GM15510 (cell line): ENCODE measurements around the gene CLMN.

Experiments used
- POLR2A ChIP-seq: IDR thresholded peaks from 3 replicates; pipeline ENCODE4 v1.6.1; 2011; ENCODE audit warnings: borderline replicate concordance; ENCODE audit not compliant: insufficient read length; ENCODE audit errors: extremely low read depth

The CLMN gene

DNA sequence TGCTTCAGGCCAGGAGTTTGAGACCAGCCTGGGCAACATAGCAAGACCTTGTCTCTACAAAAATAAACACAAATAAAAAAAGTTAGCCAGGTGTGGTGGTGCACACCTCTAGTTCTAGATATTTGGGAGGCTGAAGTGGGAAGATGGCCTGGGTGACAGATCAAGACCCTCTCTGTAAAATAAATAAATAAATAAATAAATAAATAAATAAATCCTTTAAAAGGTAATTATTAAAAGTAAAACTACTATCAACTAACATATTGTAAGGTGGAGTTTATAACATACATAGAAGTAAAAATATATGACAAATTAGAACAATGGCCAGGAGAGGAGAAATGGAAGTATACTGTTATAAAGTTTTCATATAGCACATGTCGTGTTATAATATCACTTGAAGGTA lies 33.3 kb upstream of the CLMN start:
- TF ChIP-seq POLR2A: no peak

- TF ChIP-seq POLR2A: no peak
Observed at GRCh38 chr14:95352481-95352880, 32.8 kb upstream of the CLMN start.

DNA sequence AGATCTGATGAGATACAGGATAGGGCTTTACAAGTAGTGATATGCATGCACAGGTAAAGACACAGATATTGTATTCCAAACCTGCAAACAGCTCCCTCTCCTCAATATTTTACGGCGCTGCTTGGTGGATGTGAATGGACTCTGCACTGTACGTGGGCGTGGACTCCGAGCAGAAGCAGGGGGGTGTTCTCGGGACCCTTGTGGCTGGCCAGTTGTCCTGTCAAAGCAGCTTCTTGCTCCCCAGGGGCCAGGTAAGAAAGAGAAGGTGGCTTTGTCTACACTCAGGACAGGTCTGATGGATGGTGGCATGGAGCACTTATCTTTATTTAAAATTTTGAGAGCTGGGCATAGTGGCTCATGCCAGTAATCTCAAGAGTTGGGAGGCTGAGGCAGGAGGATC lies 29.5 kb upstream of the CLMN start:
- no peak for TF ChIP-seq POLR2A

DNA sequence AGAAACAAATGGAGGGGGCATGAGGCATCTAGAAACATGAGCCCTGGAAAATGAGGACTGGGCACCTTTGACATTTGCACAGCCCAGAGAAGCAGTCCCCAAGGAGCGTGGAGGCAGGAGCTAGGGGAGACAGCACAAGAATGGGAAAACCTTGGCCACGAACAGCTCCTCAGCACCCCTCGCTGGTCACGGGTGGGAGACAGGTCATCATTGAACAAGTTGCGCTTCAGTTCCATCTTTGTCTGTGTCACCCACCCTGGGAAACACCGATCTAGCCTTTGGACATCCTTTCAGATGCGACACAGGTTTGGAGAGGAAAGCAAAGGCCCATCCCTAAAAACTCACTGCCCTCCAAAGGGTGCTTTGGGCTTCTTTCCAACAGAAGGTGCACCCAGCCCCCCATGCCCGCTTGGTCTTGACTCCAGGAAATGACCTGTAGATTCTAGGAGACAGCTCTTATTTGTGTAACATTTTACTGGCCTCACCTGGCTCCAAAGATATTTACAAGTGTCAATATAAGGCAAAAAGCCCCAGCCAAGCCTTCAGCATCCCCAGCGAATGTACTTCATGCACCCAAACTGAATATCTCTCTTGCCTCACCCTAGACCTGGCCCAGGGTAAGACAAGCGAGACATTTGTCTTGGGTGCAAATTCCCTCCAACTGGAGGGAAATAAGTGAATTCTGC lies 28.8 kb upstream of the CLMN start:
- no peak for TF ChIP-seq POLR2A

GRCh38 chr14:95346820-95347219 lies 27.1 kb upstream of the CLMN start:
- no peak for TF ChIP-seq POLR2A

DNA sequence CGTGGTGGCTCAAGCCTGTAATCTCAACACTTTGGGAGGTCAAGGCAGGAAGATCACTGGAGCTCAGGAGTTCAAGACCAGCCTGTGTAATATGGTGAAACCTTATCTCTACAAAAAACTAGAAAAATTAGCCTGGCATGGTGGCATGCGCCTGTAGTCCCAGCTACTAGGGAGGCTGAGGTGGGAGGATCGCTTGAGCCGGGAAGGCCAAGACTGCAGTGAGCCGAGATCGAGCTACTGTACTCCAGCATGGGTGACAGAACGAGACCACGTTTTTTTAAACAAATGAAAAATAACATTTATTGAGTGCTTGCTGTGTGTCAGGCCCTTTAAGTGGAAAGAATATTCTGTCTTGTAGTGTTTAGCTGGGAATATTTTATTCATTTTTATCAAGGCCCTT lies 26.6 kb upstream of the CLMN start:
- no peak for TF ChIP-seq POLR2A

GRCh38 chr14:95345032-95345431 lies 25.3 kb upstream of the CLMN start:
- TF ChIP-seq POLR2A: no peak

- no peak for TF ChIP-seq POLR2A
Observed at GRCh38 chr14:95344536-95344935, 24.8 kb upstream of the CLMN start.

GRCh38 chr14:95341564-95341963 lies 21.9 kb upstream of the CLMN start:
- no peak for TF ChIP-seq POLR2A

DNA sequence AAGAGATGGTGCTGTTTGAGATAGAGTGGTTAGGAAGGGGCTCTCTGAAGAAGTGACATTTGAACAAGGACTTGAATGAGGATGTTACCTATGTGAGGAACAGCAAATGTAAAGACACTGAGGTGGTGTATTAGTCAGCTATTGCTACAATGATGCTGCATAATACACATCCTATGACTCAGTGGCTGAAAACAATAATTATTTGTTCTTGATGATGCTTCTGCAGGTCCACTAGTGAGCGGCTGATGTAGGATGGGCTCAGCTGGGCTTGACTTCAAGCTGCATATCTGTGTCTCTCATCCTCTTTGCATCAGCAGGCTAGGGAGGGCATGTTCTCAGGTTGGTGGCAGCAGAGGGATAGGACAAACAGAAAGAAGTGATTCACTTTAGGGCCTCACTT lies 21.4 kb upstream of the CLMN start:
- TF ChIP-seq POLR2A: no peak

- TF ChIP-seq POLR2A: no peak
Observed at GRCh38 chr14:95340201-95340697, 20.5 kb upstream of the CLMN start.

- TF ChIP-seq POLR2A: no peak
Observed at GRCh38 chr14:95339301-95339865, 19.7 kb upstream of the CLMN start.

GRCh38 chr14:95338436-95338835 lies 18.7 kb upstream of the CLMN start:
- TF ChIP-seq POLR2A: no peak

DNA sequence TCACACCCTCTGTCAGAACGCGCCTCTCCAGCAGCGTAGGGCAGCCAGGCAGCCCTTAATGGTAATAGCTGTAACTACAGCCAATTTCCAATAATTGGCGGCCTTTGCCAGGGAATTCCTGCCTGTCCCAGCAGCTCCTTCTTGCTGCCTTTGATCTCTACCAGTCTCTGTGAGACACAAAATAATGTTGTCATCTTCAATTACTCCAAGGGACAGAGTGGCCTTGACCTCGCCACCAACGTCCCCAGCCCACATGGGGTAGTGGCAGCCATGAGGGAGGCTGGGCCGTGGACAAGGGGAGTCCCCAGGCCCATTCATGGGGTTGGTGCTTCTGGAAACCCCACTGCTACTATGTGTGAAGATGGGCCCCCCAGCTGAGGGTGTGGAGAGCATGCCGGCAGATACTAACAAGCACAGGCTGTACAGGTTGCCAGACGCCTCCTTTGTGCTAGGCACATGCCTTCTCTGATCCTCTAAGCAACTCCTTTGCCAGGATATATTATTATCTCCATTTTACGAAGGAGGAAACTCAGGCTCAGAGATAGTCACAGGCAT lies 17.4 kb upstream of the CLMN start:
- TF ChIP-seq POLR2A: no peak

DNA sequence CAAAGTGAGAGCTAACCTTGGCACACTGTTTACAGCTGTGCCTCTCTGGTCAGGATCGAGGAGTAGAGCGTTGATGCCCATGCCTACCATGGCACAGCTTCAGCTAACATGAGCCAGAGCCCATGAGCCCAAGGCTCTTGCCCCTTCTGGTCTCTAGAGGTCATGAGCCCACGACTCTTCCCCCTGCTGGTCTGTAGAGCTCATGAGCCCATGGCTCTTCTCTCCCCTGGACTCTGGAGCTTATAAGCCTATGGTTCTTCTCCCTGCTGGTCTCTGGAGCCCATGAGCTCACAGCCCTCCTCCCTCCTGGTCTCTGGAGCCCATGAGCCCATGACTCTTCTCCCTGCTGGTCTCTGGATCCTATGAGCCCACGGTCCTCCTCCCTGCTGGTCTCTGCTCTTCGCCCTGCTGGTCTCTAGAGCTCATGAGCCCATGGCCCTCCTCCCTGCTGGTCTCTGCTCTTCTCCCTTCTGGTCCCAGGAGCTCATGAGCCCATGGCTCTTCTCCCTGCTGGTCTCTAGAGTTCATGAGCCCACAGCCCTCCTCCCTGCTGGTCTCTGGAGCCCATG lies 16.6 kb upstream of the CLMN start:
- TF ChIP-seq POLR2A: no peak

DNA sequence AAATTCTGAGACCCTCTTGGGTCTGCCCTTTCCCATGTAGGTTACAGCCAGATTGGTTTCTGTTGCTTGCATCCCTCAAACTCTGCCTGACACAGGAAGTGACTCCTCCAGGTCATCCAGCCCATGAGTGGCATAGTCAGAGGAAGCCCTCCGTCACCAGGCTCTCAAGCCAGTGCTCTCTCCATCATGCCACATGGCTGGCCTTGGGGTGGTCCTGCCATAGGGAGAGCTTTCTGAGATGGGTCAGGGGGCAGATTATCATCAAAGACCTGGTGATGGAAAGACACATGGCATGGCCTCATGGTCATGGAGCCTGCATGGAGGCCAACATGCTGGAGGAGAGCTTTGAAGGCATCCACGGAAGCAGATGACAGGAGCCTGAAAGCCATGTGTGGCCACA lies 15.4 kb upstream of the CLMN start:
- TF ChIP-seq POLR2A: no peak

DNA sequence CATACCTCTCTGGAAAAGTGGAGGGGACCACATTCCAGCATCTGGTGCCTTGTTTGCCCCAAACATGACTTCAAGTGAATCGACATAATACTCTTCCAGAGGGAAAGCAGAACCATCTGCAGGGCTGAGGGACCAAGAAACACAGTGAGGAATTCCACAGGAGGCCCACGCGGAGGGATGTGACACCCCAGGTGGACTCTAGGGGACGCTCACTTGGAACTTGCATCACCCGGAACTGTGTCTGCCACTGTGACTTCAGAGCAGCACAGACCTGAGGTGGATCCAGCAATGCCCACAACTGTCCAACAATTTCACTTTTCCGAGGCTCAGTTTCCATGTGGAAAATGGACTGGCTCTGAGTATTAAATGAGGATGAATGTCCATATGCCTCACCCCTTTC lies 14.3 kb upstream of the CLMN start:
- no peak for TF ChIP-seq POLR2A

DNA sequence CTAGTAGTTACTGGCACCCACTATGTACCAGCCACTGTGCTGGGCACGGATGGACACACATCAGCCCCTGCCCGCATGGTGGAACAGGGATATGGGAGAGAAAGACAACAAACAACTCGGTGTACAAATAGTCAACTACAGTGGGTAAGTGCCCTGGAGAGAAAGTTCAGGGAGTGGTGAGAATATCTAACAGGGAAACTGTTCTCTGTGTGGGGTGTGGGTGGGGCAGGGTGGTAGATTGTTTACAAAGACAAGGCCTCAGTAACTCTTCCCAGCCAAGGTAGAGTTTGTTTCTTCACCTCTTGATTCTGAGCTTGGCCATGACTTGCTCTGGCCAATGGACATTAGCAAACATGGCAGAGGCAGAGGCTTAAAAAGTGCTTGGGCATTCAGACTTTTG lies 12.9 kb upstream of the CLMN start:
- TF ChIP-seq POLR2A: no peak
